Right ventricle myocardium superior (tissue), 1 donor: ENCODE data around the gene TRMT5. TPM values are rescaled to one million over a fixed set of nuclear protein-coding genes. Genes with fewer than 3 reads are reported as not detected.
A peak's percentile ranks its signal among the peaks of the same experiment; 100 is the strongest.

Experiments used
- ATAC-seq: fragments of 200-7000 bp; cut with Tn5 transposase; one replicate; pipeline ENCODE4 v1.9.1; 2020; ENCODE audit warnings: mild to moderate bottlenecking; ENCODE audit not compliant: poor library complexity
- DNase-seq: peaks from one replicate; pipeline ENCODE4 v3.0.0-alpha.2; 2020
- intact Hi-C: fragments of 100-400 bp; cut with DNase I; formaldehyde crosslinking; loops from one replicate; pipeline ENCODE4 v1.11.2; 2022
- long read RNA-seq: library from polyadenylated mRNA; unstranded; transcript quantifications from one replicate; pipeline ENCODE4 v2.0.0, GENCODE V29; 2021
- total RNA-seq: library from RNA; stranded (reverse); fragmentation: NEBNext Ultra II Directional; extraction: Animal tissue kit (Norgen Biotek cat#: 25700); gene quantifications from one replicate; pipeline ENCODE4 v1.2.1, GENCODE V29; 2021
- donor health status: DM: no; HTN: yes; CAD: no; lungs with severe emphysema.

Gene TRMT5, protein sequence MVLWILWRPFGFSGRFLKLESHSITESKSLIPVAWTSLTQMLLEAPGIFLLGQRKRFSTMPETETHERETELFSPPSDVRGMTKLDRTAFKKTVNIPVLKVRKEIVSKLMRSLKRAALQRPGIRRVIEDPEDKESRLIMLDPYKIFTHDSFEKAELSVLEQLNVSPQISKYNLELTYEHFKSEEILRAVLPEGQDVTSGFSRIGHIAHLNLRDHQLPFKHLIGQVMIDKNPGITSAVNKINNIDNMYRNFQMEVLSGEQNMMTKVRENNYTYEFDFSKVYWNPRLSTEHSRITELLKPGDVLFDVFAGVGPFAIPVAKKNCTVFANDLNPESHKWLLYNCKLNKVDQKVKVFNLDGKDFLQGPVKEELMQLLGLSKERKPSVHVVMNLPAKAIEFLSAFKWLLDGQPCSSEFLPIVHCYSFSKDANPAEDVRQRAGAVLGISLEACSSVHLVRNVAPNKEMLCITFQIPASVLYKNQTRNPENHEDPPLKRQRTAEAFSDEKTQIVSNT
- 4.4 TPM for total RNA-seq
- long read RNA-seq, full-length matches to known transcripts = 1 of 3 reads
- long read RNA-seq, partial matches to known transcripts = 0 of 3 reads
- long read RNA-seq, other reads (novel, unspliced or antisense) = 2 of 3 reads

DNA sequence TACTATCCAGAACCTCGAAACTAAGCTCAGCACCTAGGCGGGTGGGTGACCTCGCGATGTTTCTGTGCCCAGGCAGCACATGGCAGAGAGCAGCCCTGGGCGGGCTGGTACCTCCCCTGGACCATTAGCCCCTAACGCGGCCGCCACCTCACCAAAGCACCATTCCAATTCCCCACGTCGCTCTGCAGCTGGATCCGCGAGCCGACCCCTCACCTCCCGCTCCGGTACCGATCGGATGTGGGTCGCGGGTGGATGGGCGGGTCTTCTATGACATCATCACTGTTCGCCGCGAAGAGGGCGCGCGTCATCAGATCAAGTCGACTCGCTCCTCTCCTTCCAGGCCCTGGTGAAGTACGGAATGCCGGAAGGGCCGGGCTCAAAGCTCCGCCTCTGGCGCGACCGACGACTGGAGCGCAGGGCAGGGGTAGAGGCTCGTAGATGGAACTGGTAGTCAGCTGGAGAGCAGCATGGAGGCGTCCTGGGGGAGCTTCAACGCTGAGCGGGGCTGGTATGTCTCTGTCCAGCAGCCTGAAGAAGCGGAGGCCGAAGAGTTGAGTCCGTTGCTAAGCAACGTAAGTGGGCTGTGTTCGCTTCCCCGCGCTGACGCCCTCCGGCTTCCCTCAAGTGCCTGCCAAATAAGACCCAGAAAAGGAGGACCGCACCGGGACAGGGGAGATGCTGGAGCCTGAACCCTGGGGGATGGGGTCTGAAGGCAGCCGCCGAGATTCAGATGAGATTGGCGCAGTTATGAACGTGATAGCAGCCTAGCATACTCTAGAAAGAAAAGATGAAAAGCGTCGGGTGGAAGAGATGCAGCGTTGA is at the start of gene TRMT5, which contains the start of gene SLC38A6:
Gene TRMT5, minus strand, starts transcription at position 269 of the 822 bp plus-strand sequence. Its CDS starts 106 bp downstream, at position 163.
Gene SLC38A6, plus strand, starts transcription at position 435 of the 822 bp plus-strand sequence. Its CDS starts 33 bp downstream, at position 468.
- intact Hi-C loops = no loop called here
- DNase-seq = peak; percentile 95

GRCh38 chr14:61026526-61026925 is 45.6 kb upstream of the TRMT5 start:
- ATAC-seq (no peak), DNase-seq (no peak)
- intact Hi-C loops = loop anchor here (10.0 kb wide), 1 partner anchor 228 kb away; no protein-coding TSS in a partner anchor

More for the DNA sequence above, at the start of gene TRMT5, which contains the start of gene SLC38A6:
- peak; percentile 98 for ATAC-seq

- ATAC-seq = peak; percentile 76
- intact Hi-C loops = loop anchor here (2.0 to 10.0 kb wide), 2 partner anchors 229 to 401 kb away; no protein-coding TSS in a partner anchor
- peak; percentile 54 for DNase-seq
Observed at GRCh38 chr14:61025251-61026223, 44.7 kb upstream of the TRMT5 start.

DNA sequence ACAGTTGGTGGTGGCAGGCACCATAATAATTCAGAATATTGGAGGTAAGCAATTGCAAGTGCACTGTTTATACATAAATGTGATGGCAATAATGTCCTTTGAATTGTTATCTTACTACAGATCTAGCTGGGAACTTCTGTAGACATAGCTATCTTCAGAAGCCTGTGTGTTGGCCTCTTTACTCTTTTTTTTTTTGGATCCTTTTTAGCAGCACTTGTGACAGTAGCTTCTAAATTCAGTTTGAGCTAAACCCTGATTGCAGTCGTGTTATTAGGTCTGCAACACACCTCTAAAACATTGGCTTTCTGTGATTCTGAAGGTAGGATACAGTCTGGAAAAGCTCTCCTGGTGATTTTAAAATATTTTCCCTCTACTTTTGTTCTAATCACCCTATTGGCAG is 38.7 kb upstream of the TRMT5 start:
- intact Hi-C loops = no loop called here

DNA sequence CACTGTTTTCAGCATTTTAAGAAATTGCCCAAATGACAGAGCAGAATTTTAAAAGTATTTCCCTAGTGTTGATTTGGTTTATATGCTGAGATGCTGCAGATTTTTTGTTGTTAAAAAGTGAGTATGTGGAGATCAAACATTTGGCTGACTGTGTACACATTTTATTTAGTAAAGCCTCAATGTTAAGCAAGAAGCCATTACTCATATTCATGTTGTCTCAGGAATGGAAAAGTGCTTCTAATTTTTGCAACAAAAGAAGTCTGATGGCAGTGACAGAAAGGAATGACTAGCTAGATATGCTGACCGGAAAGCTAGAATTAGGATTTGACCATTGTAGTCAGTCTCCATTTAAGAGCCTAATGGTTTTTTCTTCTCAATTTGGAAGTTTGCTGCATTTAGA is 22.7 kb upstream of the TRMT5 start:
- no peak for ATAC-seq

More for the DNA sequence above, 38.7 kb upstream of the TRMT5 start:
- no peak for DNase-seq
- ATAC-seq = no peak

GRCh38 chr14:60999536-60999935 is 18.7 kb upstream of the TRMT5 start:
- DNase-seq = no peak
- intact Hi-C loops = no loop called here
- no peak for ATAC-seq

More for the DNA sequence above, 22.7 kb upstream of the TRMT5 start:
- no peak for DNase-seq
- intact Hi-C loops = no loop called here

- no peak for ATAC-seq
- DNase-seq = no peak
- intact Hi-C loops = no loop called here
Observed at GRCh38 chr14:60998617-60999016, 17.7 kb upstream of the TRMT5 start.

DNA sequence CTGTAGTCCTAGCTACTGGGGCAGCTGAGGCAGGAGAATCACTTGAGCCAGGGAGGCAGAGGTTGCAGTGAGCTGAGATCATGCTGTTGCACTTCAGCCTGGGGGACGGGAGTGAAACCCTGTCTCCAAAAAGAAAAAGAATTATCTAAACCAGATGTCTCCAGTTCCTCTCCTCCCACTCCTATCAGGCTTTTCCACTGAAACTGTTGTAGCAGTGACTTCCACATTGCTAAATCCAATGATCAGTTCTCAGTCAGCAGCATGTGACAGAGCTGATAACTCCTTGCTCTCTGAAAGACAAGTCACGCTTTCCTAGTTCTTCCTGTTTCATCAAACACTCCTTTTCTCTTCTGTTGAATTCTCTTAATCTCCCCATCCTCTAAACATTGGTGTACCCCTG is 8.7 kb upstream of the TRMT5 start:
- ATAC-seq (no peak), DNase-seq (no peak)
- intact Hi-C loops = no loop called here

GRCh38 chr14:60986500-60986899 is 5.6 kb upstream of the TRMT5 start:
- no peak for DNase-seq
- intact Hi-C loops = no loop called here
- ATAC-seq = no peak

DNA sequence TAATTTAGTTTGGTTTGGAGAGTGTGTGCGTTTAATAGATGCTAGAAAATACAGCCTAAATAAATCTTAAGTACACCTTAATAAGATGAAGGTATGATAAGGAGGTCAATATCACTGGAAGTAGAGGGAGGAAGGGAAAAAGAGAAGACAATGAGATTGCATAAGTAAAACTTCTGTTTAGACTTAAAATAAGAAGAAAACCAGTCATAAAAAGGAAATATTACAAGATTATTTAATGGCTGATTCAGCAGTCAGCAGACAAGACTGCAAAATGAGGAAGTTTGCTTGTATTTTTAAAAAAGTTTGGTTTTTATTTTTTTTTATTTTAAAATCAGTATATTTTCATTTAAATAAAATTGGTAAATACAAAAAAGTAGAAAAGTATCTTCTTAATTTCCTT is 3.3 kb upstream of the TRMT5 start:
- ATAC-seq = no peak
- intact Hi-C loops = no loop called here
- DNase-seq = no peak

GRCh38 chr14:60981633-60982455 is 965 bp upstream of the TRMT5 start:
- no peak for ATAC-seq
- intact Hi-C loops = no loop called here
- DNase-seq = no peak

DNA sequence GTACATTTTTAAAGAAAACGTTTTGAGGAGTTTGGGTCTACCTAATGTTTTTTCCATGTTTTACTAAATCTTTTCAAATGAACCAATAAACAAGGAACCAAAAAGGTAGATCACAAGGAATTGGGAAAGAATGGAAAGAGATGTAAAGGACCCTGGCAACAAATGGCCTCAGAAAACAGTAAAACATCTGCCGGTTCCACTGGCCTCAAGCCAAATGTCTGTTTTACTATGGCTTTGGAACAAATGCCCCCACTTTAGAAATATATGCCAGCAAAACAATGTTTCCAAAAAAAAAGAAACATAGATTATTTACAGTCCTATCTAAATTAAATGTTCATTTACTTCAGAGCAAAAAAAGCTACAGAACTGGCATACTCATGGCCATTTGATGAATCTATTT is 3.0 kb downstream of the TRMT5 start:
- DNase-seq (no peak), ATAC-seq (no peak)
- intact Hi-C loops = no loop called here

- intact Hi-C loops = no loop called here
- ATAC-seq = no peak
- no peak for DNase-seq
Observed at GRCh38 chr14:60975551-60975950, 5.3 kb downstream of the TRMT5 start.

DNA sequence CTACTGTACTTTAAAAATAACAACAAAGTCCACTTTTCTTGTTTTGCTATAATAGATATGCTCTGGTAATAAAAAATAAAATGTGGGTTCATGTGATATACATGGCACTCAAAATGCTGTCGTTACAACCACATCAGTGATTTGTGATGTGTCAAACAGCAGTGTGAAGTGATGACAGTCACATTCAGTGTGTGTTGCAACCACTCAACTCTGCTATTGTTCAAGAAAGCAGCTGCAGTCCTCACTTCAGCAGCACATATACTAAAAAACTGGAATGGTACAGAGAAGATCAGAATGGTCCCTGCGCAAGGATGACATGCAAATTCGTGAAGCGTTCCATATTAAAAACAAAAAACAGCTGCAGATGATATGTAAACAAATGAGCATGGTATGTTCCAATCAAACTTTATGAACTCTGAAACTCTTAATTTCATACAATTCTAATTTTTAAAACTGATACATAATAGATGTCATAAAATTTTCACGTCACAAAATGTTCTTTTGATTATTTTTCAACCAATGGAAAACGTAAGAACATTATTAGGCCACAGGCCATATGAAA is 6.7 kb downstream of the TRMT5 start:
- ATAC-seq (peak; percentile 45), DNase-seq (no peak)
- intact Hi-C loops = no loop called here

DNA sequence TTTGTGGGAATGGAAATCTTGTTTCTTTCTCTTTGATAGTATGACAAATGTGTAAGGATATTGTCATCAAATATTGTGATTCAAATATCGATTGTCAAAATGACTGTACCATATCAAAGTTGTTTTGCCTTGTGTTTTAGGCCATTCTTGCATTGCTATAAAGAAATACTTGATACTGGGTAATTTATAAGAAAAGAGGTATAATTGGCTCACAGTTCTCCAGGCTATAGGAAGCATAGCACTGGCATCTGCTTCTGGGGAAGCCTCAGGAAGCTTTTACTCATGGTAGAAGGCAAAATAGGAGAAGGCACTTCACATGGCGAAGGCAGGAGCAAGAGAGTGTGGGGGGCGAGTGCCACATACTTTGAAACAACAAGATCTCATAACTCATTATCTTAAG is 7.8 kb downstream of the TRMT5 start:
- DNase-seq = no peak
- intact Hi-C loops = no loop called here
- ATAC-seq = no peak

GRCh38 chr14:60972295-60972694 is 8.6 kb downstream of the TRMT5 start:
- DNase-seq (no peak), ATAC-seq (no peak)
- intact Hi-C loops = no loop called here

- intact Hi-C loops = no loop called here
- no peak for ATAC-seq
- DNase-seq = no peak
Observed at GRCh38 chr14:60971271-60971670, 9.6 kb downstream of the TRMT5 start.
